ENCODE data around the gene USP35.

The USP35 gene

DNA sequence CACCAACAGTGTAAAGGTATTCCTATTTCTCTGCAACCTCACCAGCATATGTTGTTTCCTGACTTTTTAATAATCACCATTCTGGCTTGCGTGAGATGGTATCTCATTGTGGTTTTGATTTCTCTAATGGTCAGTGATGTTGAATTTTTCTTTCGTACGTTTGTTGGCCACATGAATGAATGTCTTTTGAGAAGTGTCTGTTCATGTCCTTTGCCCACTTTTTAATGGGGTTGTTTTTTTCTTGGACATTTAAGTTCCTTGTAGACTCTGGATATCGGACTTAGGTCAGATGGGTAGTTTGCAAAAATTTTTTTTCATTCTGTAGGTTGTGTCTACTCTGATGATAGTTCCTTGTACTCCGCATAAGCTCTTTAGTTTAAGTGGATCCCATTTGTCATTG, 22.8 kb downstream of the USP35 start:
- H3K9me2 ChIP-seq (replicated peaks; ENCODE audit: low read depth, low read length), result no peaks in the 10 kb centered on the region
- TF ChIP-seq, protein P1, sequence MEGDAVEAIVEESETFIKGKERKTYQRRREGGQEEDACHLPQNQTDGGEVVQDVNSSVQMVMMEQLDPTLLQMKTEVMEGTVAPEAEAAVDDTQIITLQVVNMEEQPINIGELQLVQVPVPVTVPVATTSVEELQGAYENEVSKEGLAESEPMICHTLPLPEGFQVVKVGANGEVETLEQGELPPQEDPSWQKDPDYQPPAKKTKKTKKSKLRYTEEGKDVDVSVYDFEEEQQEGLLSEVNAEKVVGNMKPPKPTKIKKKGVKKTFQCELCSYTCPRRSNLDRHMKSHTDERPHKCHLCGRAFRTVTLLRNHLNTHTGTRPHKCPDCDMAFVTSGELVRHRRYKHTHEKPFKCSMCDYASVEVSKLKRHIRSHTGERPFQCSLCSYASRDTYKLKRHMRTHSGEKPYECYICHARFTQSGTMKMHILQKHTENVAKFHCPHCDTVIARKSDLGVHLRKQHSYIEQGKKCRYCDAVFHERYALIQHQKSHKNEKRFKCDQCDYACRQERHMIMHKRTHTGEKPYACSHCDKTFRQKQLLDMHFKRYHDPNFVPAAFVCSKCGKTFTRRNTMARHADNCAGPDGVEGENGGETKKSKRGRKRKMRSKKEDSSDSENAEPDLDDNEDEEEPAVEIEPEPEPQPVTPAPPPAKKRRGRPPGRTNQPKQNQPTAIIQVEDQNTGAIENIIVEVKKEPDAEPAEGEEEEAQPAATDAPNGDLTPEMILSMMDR (conservative IDR thresholded peaks at IDR 0.05; ENCODE audit: low read length), result no peak
- no peak for TF ChIP-seq EZH2phosphoT487 (IDR thresholded peaks at IDR 0.05; ENCODE audit: borderline replicate concordance)
- H3K4me3 ChIP-seq (ENCODE audit: low read length, poor library complexity, severe bottlenecking), result no peak overlapping the region
- H3F3A ChIP-seq (ENCODE audit: low read depth), result no peaks in the 10 kb centered on the region
- H3K4me1 ChIP-seq (ENCODE audit: insufficient read depth, low read length, poor library complexity, severe bottlenecking), result no peaks in the 10 kb centered on the region
- H4K20me1 ChIP-seq (ENCODE audit: insufficient read depth, low read length, poor library complexity, severe bottlenecking), result no peaks in the 10 kb centered on the region
- H3K9ac ChIP-seq (ENCODE audit: low read depth, low read length, poor library complexity, severe bottlenecking), result no peak overlapping the region
- H3K36me3 ChIP-seq (ENCODE audit: insufficient read depth, low read length), result peaks cover 14% of the 10 kb centered on the region; the same call in 1 of the 2 replicates
- H3K4me2 ChIP-seq (ENCODE audit: low read depth, low read length, poor library complexity, severe bottlenecking), result no peak overlapping the region
- no peak overlapping the region for H2AFZ ChIP-seq (ENCODE audit: low read length)
- H3K27me3 ChIP-seq (ENCODE audit: insufficient read depth, low read length, poor library complexity, severe bottlenecking), result no peaks in the 10 kb centered on the region
- H3K79me2 ChIP-seq (ENCODE audit: insufficient read depth, low read length), result no peaks in the 10 kb centered on the region
- no peaks in the 10 kb centered on the region for H3K9me3 ChIP-seq (ENCODE audit: insufficient read depth, low read depth, low read length)

DNA sequence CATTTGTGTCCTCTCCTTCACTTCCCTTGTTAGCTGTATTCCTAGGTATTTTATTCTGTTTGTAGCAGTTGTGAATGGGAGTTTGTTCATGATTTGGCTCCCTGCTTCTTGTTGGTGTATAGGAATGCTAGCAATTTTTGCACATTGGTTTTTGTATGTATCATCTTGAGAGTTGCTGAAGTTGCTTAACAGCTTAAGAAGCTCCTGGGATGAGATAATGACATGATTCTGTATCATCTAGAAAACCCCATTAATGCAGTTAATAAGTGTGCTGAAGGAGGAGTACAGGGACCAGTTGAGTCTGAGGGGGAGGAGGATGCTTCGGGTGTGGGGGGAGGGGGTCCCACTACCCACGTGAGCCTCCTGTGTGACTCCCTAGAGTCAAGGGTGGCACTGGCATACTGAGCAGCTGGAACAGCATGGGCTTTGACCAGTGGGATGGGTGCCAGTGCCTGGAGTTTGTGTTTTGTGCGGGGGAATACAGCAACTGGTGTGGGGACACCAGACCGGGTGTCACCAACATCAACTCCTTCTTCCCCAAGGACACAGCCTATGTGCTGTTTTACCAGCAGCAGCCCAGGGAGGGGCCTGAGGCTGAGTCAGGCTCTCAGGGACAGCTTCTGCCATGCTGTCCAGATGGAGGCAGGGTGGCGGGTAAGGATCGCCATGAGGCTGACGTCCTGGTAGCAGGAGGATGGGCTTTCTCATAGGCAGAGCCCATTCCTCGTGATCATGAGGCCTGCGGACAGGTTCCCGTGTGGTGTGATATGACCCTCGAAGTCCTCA, 24.1 kb downstream of the USP35 start:
- H3K9me2 ChIP-seq (replicated peaks; ENCODE audit: low read depth, low read length), result no peaks in the 10 kb centered on the region
- H3K4me1 ChIP-seq (ENCODE audit: insufficient read depth, low read length, poor library complexity, severe bottlenecking), result no peaks in the 10 kb centered on the region
- no peak overlapping the region for H3K4me2 ChIP-seq (ENCODE audit: low read depth, low read length, poor library complexity, severe bottlenecking)
- H3K9ac ChIP-seq (ENCODE audit: low read depth, low read length, poor library complexity, severe bottlenecking), result no peak overlapping the region
- H2AFZ ChIP-seq (ENCODE audit: low read length), result no peak overlapping the region
- no peak overlapping the region for H3K4me3 ChIP-seq (ENCODE audit: low read length, poor library complexity, severe bottlenecking)
- TF ChIP-seq EZH2phosphoT487 (IDR thresholded peaks at IDR 0.05; ENCODE audit: borderline replicate concordance), result no peak
- TF ChIP-seq, protein P1 (conservative IDR thresholded peaks at IDR 0.05; ENCODE audit: low read length), result no peak
- H3K79me2 ChIP-seq (ENCODE audit: insufficient read depth, low read length), result no peaks in the 10 kb centered on the region
- no peaks in the 10 kb centered on the region for H3K9me3 ChIP-seq (ENCODE audit: insufficient read depth, low read depth, low read length)
- no peaks in the 10 kb centered on the region for H3F3A ChIP-seq (ENCODE audit: low read depth)
- H4K20me1 ChIP-seq (ENCODE audit: insufficient read depth, low read length, poor library complexity, severe bottlenecking), result no peaks in the 10 kb centered on the region
- no peaks in the 10 kb centered on the region for H3K27me3 ChIP-seq (ENCODE audit: insufficient read depth, low read length, poor library complexity, severe bottlenecking)
- peaks cover 14% of the 10 kb centered on the region; the same call in 1 of the 2 replicates for H3K36me3 ChIP-seq (ENCODE audit: insufficient read depth, low read length)

DNA sequence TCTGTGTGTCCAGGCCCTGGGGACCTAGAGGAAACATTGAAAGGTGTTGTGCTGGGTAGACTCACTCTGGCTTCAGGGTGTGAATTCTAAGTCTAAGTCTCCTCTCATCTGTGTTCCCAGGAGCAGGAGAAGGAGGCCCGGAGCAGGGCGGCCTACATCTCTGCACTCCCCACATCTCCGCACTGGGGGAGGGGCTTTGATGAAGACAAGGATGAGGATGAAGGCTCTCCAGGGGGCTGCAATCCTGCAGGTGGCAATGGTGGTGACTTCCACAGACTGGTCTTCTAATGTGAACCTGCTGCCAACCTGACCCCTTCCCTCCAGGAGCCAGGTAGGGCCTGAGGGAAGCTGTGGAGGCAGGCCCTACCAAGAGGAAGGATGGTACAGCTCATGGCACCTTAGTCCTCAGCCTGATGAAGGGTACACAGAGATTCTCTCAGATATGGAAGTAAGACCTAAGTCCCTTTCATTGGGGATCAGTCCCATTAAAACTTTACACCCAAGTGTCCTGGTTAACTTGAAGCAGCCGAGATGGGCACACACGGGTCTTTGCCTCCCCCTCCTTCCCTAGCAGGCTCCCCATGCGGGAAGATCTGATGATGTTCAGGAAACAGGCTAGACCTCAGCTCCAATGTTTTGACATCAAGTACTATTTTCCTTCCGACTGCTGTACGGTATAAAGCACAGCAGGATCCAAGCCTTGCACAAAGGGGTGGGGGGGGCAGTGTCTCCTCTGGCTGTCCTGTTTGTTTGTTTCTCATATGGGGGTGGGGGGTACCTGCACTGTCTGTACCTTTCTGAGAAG, 25.0 kb downstream of the USP35 start:
- TF ChIP-seq EZH2phosphoT487 (IDR thresholded peaks at IDR 0.05; ENCODE audit: borderline replicate concordance), result no peak
- TF ChIP-seq, protein P1 (conservative IDR thresholded peaks at IDR 0.05; ENCODE audit: low read length), result no peak
- peaks cover 10% of the 10 kb centered on the region; the same call in 1 of the 2 replicates for H3K36me3 ChIP-seq (ENCODE audit: insufficient read depth, low read length)

More for the DNA sequence above, 25.0 kb downstream of the USP35 start:
- no peak overlapping the region for H3K4me2 ChIP-seq (ENCODE audit: low read depth, low read length, poor library complexity, severe bottlenecking)
- no peak overlapping the region for H2AFZ ChIP-seq (ENCODE audit: low read length)
- H3K4me3 ChIP-seq (ENCODE audit: low read length, poor library complexity, severe bottlenecking), result no peak overlapping the region
- H3K27me3 ChIP-seq (ENCODE audit: insufficient read depth, low read length, poor library complexity, severe bottlenecking), result no peaks in the 10 kb centered on the region
- H3F3A ChIP-seq (ENCODE audit: low read depth), result no peaks in the 10 kb centered on the region
- H3K9me2 ChIP-seq (replicated peaks; ENCODE audit: low read depth, low read length), result no peaks in the 10 kb centered on the region
- no peaks in the 10 kb centered on the region for H4K20me1 ChIP-seq (ENCODE audit: insufficient read depth, low read length, poor library complexity, severe bottlenecking)
- H3K79me2 ChIP-seq (ENCODE audit: insufficient read depth, low read length), result no peaks in the 10 kb centered on the region
- H3K4me1 ChIP-seq (ENCODE audit: insufficient read depth, low read length, poor library complexity, severe bottlenecking), result no peaks in the 10 kb centered on the region
- no peak overlapping the region for H3K9ac ChIP-seq (ENCODE audit: low read depth, low read length, poor library complexity, severe bottlenecking)
- H3K9me3 ChIP-seq (ENCODE audit: insufficient read depth, low read depth, low read length), result no peaks in the 10 kb centered on the region
